Activated naive CD4-positive, alpha-beta T cell treated with anti-CD3 and anti-CD28 coated beads, Interleukin-2, amount 10 ng/mL, durations not matched to agents 5 hours and 36 hours (primary cell): ENCODE results near the gene AURKAIP1. TPM values are rescaled to one million over a fixed set of nuclear protein-coding genes. Genes with fewer than 3 reads are reported as not detected.

Source experiments
- microRNA-seq: library from miRNA; unstranded; fragments of <30 nt; microRNA quantifications from one replicate; pipeline ENCODE4 v1.2.0, GENCODE V29; 2022; ENCODE audit warnings: borderline microRNAs expressed, borderline replicate concordance
- total RNA-seq, 2 experiments: library from RNA; stranded (reverse); gene quantifications; one replicate each; pipeline ENCODE4 v1.2.3, GENCODE V29; 2021

Gene AURKAIP1
- 10 to 100 TPM; 88.0 to 90.4 TPM for total RNA-seq

DNA sequence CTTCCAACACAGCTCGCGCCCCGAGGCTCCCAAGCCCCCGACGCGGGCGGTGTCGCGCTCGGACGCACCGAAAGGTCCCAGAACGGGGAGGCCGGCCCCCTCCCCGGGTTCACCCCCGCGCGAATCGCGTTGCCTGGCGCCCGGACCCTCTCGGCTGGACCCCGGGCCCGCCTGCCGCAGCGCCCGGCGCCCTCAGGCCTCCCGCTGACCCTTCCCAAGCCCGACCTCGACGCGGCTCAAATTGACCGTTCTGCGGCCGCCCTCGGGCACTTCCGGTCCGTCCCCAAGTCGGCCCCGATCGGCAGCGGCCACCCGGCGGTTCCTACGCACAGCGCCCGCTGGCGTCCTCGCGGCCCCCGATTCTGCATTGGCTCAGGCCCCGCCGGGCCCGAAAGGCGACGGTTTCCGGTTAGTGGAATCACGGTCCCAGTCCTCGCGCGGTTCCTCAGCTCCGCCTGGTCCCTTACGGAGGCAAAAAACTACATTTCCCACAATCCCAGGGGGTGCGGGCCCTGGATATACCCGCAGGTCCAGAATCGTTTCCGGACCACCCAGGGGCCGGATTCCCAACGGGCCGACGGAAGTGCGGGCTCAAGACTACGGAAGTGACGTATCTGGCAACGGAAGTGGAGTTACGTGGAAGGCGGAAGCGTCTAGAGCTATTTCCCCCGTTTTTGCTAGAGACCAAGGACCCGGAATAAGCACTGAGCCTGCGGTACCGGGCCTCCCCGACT is at the start of gene AURKAIP1:
TSS of gene AURKAIP1 (minus strand) at position 279 of the 734 bp plus-strand sequence. CDS start 451 bp downstream, outside the sequence.

DNA sequence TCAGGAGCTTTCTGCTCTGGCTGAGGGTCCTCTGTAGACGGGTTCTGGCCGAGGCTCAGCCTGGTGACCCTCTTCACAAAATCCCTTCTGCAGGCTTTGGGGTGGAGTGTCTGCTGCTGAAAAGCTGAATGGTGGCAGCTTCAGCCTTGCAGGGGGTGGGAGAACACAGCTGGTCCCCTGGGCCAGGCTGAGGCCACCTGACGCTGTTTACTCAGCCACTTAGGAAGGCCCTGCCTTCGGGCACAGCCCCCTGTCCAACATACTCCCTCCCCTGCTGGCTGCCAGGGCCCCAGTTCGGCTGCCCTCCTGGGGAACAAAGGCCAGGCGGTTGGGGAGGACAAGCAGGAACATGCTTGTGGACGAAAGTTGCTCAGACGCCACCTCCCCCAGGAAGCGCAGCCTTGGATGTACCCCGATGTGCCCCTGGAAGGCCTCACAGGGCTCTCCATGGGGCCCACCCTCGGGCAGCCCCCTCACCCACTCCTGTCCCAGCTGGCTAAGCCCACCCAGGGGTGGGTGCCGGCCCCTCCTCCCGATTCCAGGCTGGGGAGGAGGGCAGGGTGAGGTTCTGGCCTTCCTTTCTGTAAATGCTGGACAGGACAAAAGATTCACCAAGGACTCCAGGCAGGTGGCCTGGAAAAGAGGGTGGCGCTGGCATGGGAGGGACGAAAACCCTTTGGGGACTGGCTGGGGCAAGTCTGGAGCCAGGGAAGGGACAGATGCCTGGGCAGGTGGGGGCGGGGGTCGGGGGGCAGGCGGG is 46.3 kb upstream of the AURKAIP1 start, which contains the start of gene ANKRD65:
TSS of gene ANKRD65 (minus strand) at position 130 of the 760 bp plus-strand sequence. CDS start 271 bp downstream, outside the sequence.

DNA sequence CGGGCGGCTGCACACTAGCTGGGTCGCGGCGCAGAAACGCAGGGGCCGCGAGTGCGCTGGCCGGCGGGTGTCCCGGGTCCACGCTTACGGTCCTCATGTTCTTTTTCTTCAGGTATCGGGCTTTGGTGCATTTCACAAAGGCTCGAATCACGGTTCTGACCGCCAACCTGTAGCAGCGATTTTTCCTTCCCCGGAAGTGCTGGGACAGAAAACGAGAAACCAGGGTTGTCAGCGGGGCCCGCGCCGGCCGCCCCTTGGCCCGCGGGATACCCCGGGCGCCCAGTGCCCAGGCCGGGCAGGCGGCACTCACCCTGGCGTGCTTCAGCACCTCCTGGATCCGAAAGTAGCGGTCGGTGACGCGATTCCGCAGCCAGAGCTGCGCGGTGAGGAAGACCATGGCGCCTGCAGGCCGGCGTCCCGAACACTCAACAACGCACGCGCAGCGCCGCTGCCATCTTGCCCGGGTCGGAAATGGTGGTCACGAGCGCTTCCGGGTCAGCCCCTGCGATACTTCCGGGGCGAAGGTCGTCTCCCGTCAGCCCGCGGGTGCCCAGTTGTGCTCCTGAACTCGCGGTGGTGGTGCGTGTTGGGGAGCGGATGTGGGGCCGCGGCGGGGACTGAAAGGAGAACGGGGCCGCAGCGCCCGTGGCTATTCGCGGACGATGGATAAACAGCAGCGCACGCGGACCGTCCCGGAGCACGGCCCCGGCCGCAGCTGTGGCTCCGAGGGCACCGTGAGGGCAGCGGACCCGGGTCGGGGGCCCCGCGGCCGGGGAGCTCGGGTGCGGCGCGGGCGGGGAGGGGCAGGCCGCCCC is 32.0 kb upstream of the AURKAIP1 start, which contains the start of gene MRPL20:
TSS of gene MRPL20 (minus strand) at position 473 of the 815 bp plus-strand sequence. CDS start at position 397, 76 bp downstream.

DNA sequence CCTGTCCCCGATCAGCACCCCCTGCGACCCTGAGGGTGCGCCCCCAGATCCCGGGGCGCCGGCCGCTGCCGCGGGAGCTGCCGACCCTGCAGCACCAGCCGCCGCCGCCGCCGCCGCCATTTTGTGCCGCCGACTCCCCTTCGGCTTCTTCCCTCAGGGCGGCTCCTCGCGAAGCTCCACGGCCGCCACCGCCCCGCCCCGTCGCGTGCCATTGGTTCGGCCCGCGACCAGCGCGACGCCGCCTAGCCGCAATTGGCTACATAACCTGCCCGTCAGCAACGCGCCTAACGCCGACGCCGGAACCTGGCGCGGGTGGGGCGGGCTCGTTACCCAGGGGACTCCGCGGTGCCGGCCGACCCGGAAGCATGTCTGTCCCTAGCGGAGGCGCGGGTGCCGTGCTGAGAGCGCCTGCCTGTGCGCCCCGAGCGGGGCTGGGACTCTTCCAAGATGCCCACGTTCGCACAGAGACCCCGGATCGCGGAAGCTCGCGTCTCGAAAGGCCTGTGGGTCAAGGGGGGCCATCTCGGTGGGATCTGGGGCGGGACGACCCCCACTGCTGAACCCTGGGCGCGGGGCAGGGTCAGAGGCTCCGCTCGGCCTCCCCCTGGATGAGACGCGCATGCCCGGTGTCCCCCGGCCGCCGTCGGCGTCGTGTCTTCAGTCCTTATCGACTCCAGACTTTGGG is 24.3 kb upstream of the AURKAIP1 start, which contains the start of gene CCNL2:
TSS of gene CCNL2 (minus strand) at position 149 of the 685 bp plus-strand sequence. CDS start at position 120, 29 bp downstream.

DNA sequence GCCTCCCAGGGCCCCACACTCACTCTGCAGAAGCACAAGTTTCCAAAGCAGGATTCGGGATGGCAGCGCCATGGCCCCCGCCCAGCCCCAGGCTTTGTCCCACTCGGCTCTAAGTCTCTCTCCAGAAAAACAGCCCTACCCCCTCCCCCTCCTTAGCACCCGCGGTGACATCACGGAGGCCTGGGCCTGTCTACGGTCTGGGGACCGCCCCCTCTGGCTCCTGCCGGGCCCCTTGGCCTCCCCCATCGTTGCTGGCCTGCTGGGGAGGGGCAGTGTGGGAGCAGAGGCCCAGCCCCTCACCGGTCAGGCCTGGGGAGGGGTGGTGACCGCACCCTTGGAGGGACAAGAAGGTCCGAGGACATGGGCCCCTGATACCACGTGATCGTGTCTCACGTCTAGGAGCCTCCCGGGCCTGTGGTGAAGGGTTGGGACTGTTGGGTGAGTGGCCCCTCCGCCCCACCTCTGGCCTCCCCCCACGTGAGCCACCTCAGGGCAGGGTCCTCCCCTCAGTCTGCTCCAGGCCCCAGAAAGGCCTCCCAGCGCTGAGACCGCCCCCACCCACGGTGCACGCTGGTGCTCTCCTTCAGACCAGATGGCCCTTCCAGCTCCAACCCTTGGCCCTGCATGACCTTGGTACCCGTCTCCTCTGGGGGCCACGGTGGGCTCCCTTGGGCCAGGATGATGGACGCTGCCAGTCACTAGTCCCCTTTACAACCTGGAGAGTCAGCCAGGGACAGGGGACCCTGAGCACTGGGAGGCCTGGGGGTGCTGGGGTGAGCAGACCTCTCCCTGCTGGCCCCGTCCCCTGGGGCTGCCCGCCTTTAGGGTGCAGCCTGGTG is 16.4 kb downstream of the AURKAIP1 start, which contains the start of gene MXRA8:
TSS of gene MXRA8 (minus strand) at position 123 of the 839 bp plus-strand sequence. CDS start at position 72, 51 bp downstream.

DNA sequence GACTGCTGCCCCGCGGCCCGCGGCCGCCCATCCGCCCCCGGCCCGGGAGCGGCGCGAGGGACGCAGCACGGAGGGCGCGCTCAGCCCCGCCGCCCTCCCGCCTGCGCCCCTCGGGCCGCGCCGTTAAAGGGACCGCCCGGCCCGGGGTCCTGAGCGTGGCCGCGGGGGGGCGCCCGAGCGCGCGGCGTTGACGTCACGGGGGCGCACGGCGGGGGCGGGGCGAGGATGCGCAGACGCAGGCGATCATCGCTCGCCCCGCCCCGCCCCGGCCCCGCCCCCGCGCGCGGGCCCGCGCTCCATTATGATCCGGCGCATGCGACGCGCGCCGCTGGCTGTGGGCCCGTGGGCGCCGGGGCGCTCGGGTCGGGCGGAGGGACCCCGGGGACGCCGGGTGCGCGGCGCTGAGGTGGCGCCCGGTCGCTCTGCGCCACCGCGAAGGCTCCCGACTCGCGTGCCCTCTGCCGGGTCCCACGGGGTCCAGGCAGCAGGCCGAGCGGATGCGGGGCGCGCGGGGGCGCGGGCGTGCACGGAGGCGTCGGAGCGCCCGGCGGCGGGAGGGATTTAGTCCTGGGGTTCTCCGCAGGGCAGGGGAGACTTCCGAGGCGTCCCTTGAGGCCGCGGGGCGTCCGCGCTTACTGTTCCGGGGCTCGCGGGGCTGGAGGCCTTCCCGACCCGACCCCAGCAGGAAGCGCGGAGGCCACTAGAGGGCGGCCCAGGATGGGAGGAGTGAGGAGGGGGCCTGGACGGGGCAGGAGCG is 25.6 kb downstream of the AURKAIP1 start, which contains the start of gene DVL1:
TSS of gene DVL1 (minus strand) at position 163 of the 757 bp plus-strand sequence. CDS start 353 bp downstream, outside the sequence.

GRCh38 chr1:1331068-1331965 is 43.7 kb downstream of the AURKAIP1 start, which contains the start of gene TAS1R3:
Gene TAS1R3 (plus strand): TSS chr1:1331280. CDS start chr1:1331346, 66 bp downstream.

GRCh38 chr1:1324524-1325287 is 50.3 kb downstream of the AURKAIP1 start, which contains the start of the genes CPTP and INTS11:
Gene CPTP (plus strand): TSS chr1:1324802. CDS start chr1:1326911, 2,109 bp downstream.
Gene INTS11 (minus strand): TSS chr1:1324660. CDS start chr1:1324608, 52 bp downstream.

Small RNA genes within 50 kb of the gene (microRNA-seq; reads per million reads assigned to microRNA genes)
- gene MIR6808: not detected

Other genes with a start within 250 kb of the AURKAIP1 start
- under 1 TPM in 1 of 2 experiments, not detected in 1; 0.15 TPM for gene TTLL10, start 201.3 kb downstream of the AURKAIP1 start, total RNA-seq
- gene TNFRSF18, start 168.6 kb downstream of the AURKAIP1 start, total RNA-seq: 1 to 10 TPM; 7.6 to 9.3 TPM
- gene TNFRSF4, start 161.1 kb downstream of the AURKAIP1 start, total RNA-seq: 10 to 100 TPM; 11.0 to 11.7 TPM
- gene SDF4, start 143.2 kb downstream of the AURKAIP1 start, total RNA-seq: 10 to 100 TPM; 97.8 to 99.3 TPM
- gene B3GALT6, start 143.0 kb downstream of the AURKAIP1 start, total RNA-seq: 10 to 100 TPM; 17.3 to 18.5 TPM
- gene C1QTNF12, start 128.5 kb downstream of the AURKAIP1 start, total RNA-seq: 1 to 10 TPM; 2.5 to 3.2 TPM
- gene UBE2J2, start 101.4 kb downstream of the AURKAIP1 start, total RNA-seq: 10 to 100 TPM; 60.2 to 62.5 TPM
- 1 to 10 TPM; 4.1 to 6.2 TPM for gene SCNN1D, start 94.8 kb downstream of the AURKAIP1 start, total RNA-seq
- 10 to 100 TPM; 74.4 to 79.3 TPM for gene ACAP3, start 67.3 kb downstream of the AURKAIP1 start, total RNA-seq
- gene PUSL1, start 66.6 kb downstream of the AURKAIP1 start, total RNA-seq: 10 to 100 TPM; 18.5 to 19.6 TPM
- gene INTS11, start 50.5 kb downstream of the AURKAIP1 start, total RNA-seq: 100 to 1,000 TPM; 112 to 114 TPM
- gene CPTP, start 50.4 kb downstream of the AURKAIP1 start, total RNA-seq: 10 to 100 TPM; 21.3 to 21.6 TPM
- 1 to 10 TPM in 1 of 2 experiments, under 1 TPM in 1; 0.73 to 1.1 TPM for gene TAS1R3, start 43.9 kb downstream of the AURKAIP1 start, total RNA-seq
- gene DVL1, start 25.8 kb downstream of the AURKAIP1 start, total RNA-seq: 10 to 100 TPM; 34.7 to 40.9 TPM
- under 1 TPM in 1 of 2 experiments, not detected in 1; 0.12 TPM for gene MXRA8, start 16.7 kb downstream of the AURKAIP1 start, total RNA-seq
- gene CCNL2, start 24.1 kb upstream of the AURKAIP1 start, total RNA-seq: 100 to 1,000 TPM; 120 to 122 TPM
- 10 to 100 TPM; 82.8 to 98.8 TPM for gene MRPL20, start 32.1 kb upstream of the AURKAIP1 start, total RNA-seq
- gene ANKRD65, start 46.1 kb upstream of the AURKAIP1 start, total RNA-seq: not detected
- gene VWA1, start 60.5 kb upstream of the AURKAIP1 start, total RNA-seq: under 1 TPM; 0.17 to 0.33 TPM
- gene ATAD3C, start 74.5 kb upstream of the AURKAIP1 start, total RNA-seq: 1 to 10 TPM; 1.4 to 2.3 TPM
- 10 to 100 TPM; 29.0 to 34.3 TPM for gene ATAD3B, start 96.6 kb upstream of the AURKAIP1 start, total RNA-seq
- gene ATAD3A, start 137.0 kb upstream of the AURKAIP1 start, total RNA-seq: 10 to 100 TPM; 31.9 to 33.0 TPM
- gene TMEM240, start 165.4 kb upstream of the AURKAIP1 start, total RNA-seq: under 1 TPM; 0.41 to 0.45 TPM
- gene SSU72, start 199.7 kb upstream of the AURKAIP1 start, total RNA-seq: 100 to 1,000 TPM; 106 to 107 TPM
- gene FNDC10, start 224.9 kb upstream of the AURKAIP1 start, total RNA-seq: 1 to 10 TPM; 8.7 to 9.1 TPM
- gene MIB2, start 240.3 kb upstream of the AURKAIP1 start, total RNA-seq: 10 to 100 TPM; 44.3 to 45.9 TPM